GM23338 (cell line): ENCODE data around the gene SH3GL2. TPM values are rescaled to one million over a fixed set of nuclear protein-coding genes. Genes with fewer than 3 reads are reported as not detected.

Experiments used
- ATAC-seq: fragments of 200-7000 bp; cut with Tn5 transposase; 3 replicates; pipeline ENCODE4 v1.9.1; 2020
- DNase-seq: peaks from one replicate; pipeline ENCODE4 v3.0.0-alpha.2; 2015; ENCODE audit warnings: low spot score
- H2AFZ ChIP-seq: fragments of 200-600 bp; sonication (generic); 2 replicates; pipeline ENCODE4 v1.8.0; 2016; ENCODE audit warnings: antibody characterized with exemption, mild to moderate bottlenecking, moderate library complexity
- H3F3A ChIP-seq: fragments of 200-600 bp; sonication (generic); replicated peaks from 2 replicates; pipeline ENCODE4 v1.8.0; 2017; ENCODE audit warnings: antibody characterized with exemption, mixed run types, low read depth
- H3K27ac ChIP-seq: fragments of 200-600 bp; sonication (generic); 2 replicates; pipeline ENCODE4 v1.6.1; 2016; ENCODE audit warnings: low read depth
- H3K27me3 ChIP-seq: fragments of 200-600 bp; sonication (generic); 2 replicates; pipeline ENCODE4 v1.8.0; 2016; ENCODE audit warnings: mild to moderate bottlenecking, mixed run types, moderate library complexity; ENCODE audit not compliant: insufficient read depth
- H3K36me3 ChIP-seq: fragments of 200-600 bp; sonication (generic); 2 replicates; pipeline ENCODE4 v1.8.0; 2016; ENCODE audit warnings: mild to moderate bottlenecking; ENCODE audit not compliant: insufficient read depth
- H3K4me1 ChIP-seq: fragments of 200-600 bp; sonication (generic); 2 replicates; pipeline ENCODE4 v1.8.0; 2016; ENCODE audit warnings: mild to moderate bottlenecking, moderate library complexity; ENCODE audit not compliant: insufficient read depth
- H3K4me2 ChIP-seq: fragments of 200-600 bp; sonication (generic); 2 replicates; pipeline ENCODE4 v1.7.1; 2017; ENCODE audit warnings: mixed run types
- H3K4me3 ChIP-seq: fragments of 200-600 bp; sonication (generic); 2 replicates; pipeline ENCODE4 v1.6.1; 2016; ENCODE audit warnings: mixed run types
- H3K79me2 ChIP-seq: fragments of 200-600 bp; sonication (generic); replicated peaks from 2 replicates; pipeline ENCODE4 v1.8.0; 2017; ENCODE audit warnings: mild to moderate bottlenecking; ENCODE audit not compliant: insufficient read depth
- H3K9me2 ChIP-seq: fragments of 200-600 bp; sonication (generic); 2 replicates; pipeline ENCODE4 v1.8.0; 2017; ENCODE audit not compliant: insufficient read depth
- H4K20me1 ChIP-seq: fragments of 200-600 bp; sonication (generic); replicated peaks from 2 replicates; pipeline ENCODE4 v1.8.0; 2017; ENCODE audit warnings: mild to moderate bottlenecking; ENCODE audit not compliant: insufficient read depth
- H3K27ac Mint-ChIP-seq: 2 replicates; pipeline ENCODE4 v1.8.0; 2020; ENCODE audit warnings: inconsistent platforms, mild to moderate bottlenecking, moderate library complexity, mixed read lengths
- H3K27me3 Mint-ChIP-seq: 3 replicates; pipeline ENCODE4 v1.8.0; 2022; ENCODE audit warnings: low read depth, mild to moderate bottlenecking, moderate library complexity, mixed read lengths, inconsistent platforms; ENCODE audit not compliant: insufficient read depth, poor library complexity
- H3K36me3 Mint-ChIP-seq: 3 replicates; pipeline ENCODE4 v1.8.0; 2021; ENCODE audit warnings: low read depth, mild to moderate bottlenecking, inconsistent platforms, moderate library complexity, mixed read lengths
- H3K4me1 Mint-ChIP-seq: 3 replicates; pipeline ENCODE4 v1.8.0; 2020; ENCODE audit warnings: mild to moderate bottlenecking, inconsistent platforms, mixed read lengths
- H3K4me3 Mint-ChIP-seq: 3 replicates; pipeline ENCODE4 v1.8.0; 2021; ENCODE audit warnings: moderate library complexity, mild to moderate bottlenecking, inconsistent platforms, mixed read lengths
- H3K9me3 Mint-ChIP-seq: 3 replicates; pipeline ENCODE4 v1.8.0; 2020; ENCODE audit warnings: moderate library complexity, mild to moderate bottlenecking, inconsistent platforms, mixed read lengths
- CREB1 ChIP-seq: fragments of 250-450 bp; sonication (Bioruptor Pico); IDR thresholded peaks from 2 replicates; pipeline ENCODE4 v1.5.0; 2020; ENCODE audit warnings: low read depth, mild to moderate bottlenecking, moderate library complexity
- EZH2 ChIP-seq: fragments of 200-600 bp; sonication (generic); IDR thresholded peaks from one replicate; pipeline ENCODE4 v1.8.0; 2017; ENCODE audit warnings: antibody characterized with exemption, mild to moderate bottlenecking, low read depth; ENCODE audit not compliant: unreplicated experiment
- EZH2phosphoT487 ChIP-seq: fragments of 200-600 bp; sonication (generic); IDR thresholded peaks from one replicate; pipeline ENCODE4 v1.8.1; 2018; ENCODE audit warnings: antibody characterized with exemption; ENCODE audit not compliant: unreplicated experiment
- NANOG ChIP-seq: IDR thresholded peaks from 2 replicates; pipeline ENCODE4 v1.6.1; 2016; ENCODE audit warnings: antibody characterized with exemption, borderline replicate concordance
- STAT1 ChIP-seq: IDR thresholded peaks from one replicate; pipeline ENCODE4 v1.6.1; 2016; ENCODE audit warnings: antibody characterized with exemption; ENCODE audit not compliant: unreplicated experiment
- polyA plus RNA-seq: library from polyadenylated mRNA; unstranded; fragments of >200 nt; fragmentation: Nextera tagmentation; extraction: Ambion mirVana; gene quantifications from 2 replicates; pipeline ENCODE4 v1.2.1, GENCODE V29; 2016
- total RNA-seq: library from RNA; depleted of rRNA; stranded (reverse); fragments of >200 nt; shearing (Covaris generic); gene quantifications from 2 replicates; pipeline ENCODE4 v1.2.3, GENCODE V29; 2014
- TF ChIP-seq, protein P1 (sequence below), 2 experiments: fragments of 200-600 bp in 1 of 2; sonication (generic) in 1 of 2; conservative IDR thresholded peaks; 2 replicates each; pipeline versions ENCODE4 v1.5.1 to v1.6.1; 2016 to 2017; ENCODE audit warnings: antibody characterized with exemption in 2 of 2, low read depth in 2 of 2, mild to moderate bottlenecking in 2 of 2, moderate library complexity in 1 of 2

SH3GL2 gene
- total and polyA plus RNA-seq, 2 experiments from 2014 or later = 5.9 to 8.6 TPM

DNA sequence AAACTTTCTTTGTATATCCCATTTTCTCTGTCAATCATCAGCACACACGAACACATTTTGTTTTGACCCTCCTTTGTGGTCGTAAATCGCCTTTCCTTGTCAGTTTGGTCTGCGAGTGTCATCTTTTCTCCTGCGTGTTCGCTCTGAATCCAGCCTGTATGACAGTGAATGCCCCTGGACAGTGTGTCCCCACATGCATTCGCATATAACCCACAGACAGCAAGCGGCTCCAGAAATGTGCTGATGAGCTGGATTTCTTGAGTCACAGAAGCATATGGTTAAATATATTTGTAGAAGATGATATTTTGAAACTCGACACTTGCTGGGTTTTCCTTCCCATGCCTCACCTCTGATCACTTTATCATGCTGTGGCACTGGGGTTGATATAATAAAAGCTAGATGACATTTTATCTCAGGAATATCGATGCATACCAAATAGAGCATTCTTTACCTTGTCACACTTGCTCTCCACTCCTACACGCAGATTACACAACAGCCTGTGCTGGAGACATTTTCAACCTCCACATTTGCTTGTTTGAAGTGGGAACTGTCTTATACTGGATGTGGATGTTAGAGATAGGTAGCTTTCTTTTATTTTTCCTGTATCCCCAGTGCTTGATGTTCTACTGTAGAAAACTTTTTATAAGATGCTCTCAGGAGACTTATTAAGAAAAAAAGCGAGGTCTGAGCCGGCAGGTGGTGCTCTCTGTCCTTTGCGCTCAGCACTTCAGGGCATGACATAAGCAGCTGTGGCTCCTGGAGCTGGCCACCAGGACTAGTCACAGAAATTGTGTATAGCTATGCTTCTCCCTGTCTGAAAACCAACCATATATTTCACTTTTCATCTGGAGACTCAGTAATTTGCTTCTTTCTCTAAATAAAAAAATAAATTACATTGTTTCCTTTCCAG, 215.1 kb downstream of the SH3GL2 start:
- Histone ChIP-seq H2AFZ (no peak overlapping the region), H3K4me1 (no peaks in the 10 kb centered on the region), H3K4me3 (no peak overlapping the region), H3F3A (no peaks in the 10 kb centered on the region), H3K4me2 (no peak overlapping the region), H3K36me3 (no peaks in the 10 kb centered on the region), H3K27ac (no peak overlapping the region), H3K79me2 (no peaks in the 10 kb centered on the region), H3K27me3 (no peaks in the 10 kb centered on the region), H3K9me2 (no peaks in the 10 kb centered on the region), H4K20me1 (no peaks in the 10 kb centered on the region)
- Mint-ChIP-seq H3K4me3 (no peak overlapping the region), H3K36me3 (no peaks in the 10 kb centered on the region), H3K27ac (no peak overlapping the region), H3K4me1 (no peaks in the 10 kb centered on the region), H3K9me3 (no peaks in the 10 kb centered on the region), H3K27me3 (no peaks in the 10 kb centered on the region)
- DNase-seq (peak; percentile 21), ATAC-seq (no peak; the same call in 2 of the 3 replicates)
- TF ChIP-seq, protein P1, sequence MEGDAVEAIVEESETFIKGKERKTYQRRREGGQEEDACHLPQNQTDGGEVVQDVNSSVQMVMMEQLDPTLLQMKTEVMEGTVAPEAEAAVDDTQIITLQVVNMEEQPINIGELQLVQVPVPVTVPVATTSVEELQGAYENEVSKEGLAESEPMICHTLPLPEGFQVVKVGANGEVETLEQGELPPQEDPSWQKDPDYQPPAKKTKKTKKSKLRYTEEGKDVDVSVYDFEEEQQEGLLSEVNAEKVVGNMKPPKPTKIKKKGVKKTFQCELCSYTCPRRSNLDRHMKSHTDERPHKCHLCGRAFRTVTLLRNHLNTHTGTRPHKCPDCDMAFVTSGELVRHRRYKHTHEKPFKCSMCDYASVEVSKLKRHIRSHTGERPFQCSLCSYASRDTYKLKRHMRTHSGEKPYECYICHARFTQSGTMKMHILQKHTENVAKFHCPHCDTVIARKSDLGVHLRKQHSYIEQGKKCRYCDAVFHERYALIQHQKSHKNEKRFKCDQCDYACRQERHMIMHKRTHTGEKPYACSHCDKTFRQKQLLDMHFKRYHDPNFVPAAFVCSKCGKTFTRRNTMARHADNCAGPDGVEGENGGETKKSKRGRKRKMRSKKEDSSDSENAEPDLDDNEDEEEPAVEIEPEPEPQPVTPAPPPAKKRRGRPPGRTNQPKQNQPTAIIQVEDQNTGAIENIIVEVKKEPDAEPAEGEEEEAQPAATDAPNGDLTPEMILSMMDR (conservative IDR thresholded peaks at IDR 0.05; ENCODE audit: low read depth in 2 of 2) = peak in 1 of 2 experiments; percentile 35; a peak in 2 of 4 replicates
- TF ChIP-seq EZH2 (no peak), EZH2phosphoT487 (no peak), CREB1 (no peak)

DNA sequence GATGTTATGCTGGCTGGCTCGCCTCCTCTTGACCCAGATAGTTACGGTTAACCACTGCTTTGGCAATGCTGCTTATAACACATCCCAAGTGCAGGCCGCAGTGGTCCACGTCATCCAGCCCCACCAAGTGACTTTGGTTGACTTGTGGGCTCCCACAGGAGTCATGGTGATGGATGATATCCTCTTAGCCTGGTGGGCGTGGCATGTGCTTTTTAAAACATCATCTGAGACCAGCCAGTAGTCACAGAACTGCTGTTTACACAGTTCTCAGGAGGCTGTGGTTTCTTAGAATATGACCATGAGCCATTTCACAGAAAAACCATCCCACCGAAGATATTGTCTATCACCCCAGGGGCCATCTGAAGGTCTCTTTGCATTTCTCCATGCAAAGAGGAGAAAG, 216.9 kb downstream of the SH3GL2 start:
- H3K27ac Mint-ChIP-seq = no peak overlapping the region
- H3K27me3 Mint-ChIP-seq = no peaks in the 10 kb centered on the region
- H3K9me3 Mint-ChIP-seq = no peaks in the 10 kb centered on the region
- Histone ChIP-seq H3K79me2 (no peaks in the 10 kb centered on the region), H3K36me3 (no peaks in the 10 kb centered on the region), H3K4me2 (no peak overlapping the region), H3K27ac (no peak overlapping the region), H4K20me1 (no peaks in the 10 kb centered on the region), H2AFZ (no peak overlapping the region), H3K9me2 (no peaks in the 10 kb centered on the region), H3F3A (no peaks in the 10 kb centered on the region), H3K27me3 (no peaks in the 10 kb centered on the region), H3K4me1 (no peaks in the 10 kb centered on the region), H3K4me3 (no peak overlapping the region)
- no peak for DNase-seq
- TF ChIP-seq NANOG = no peak
- TF ChIP-seq, protein P1 (conservative IDR thresholded peaks at IDR 0.05; ENCODE audit: low read depth in 2 of 2) = no peak
- no peak for TF ChIP-seq EZH2
- TF ChIP-seq STAT1 = no peak
- no peaks in the 10 kb centered on the region for H3K4me1 Mint-ChIP-seq
- no peak overlapping the region for H3K4me3 Mint-ChIP-seq
- ATAC-seq = no peak
- H3K36me3 Mint-ChIP-seq = no peaks in the 10 kb centered on the region
